HL-60 (cell line): Measurements from ENCODE around the gene FCMR.

Source experiments
- CTCF ChIP-seq: IDR thresholded peaks from one replicate; pipeline ENCODE4 v1.5.1; 2011; ENCODE audit warnings: low read length, control low read depth, inconsistent platforms; ENCODE audit not compliant: insufficient read depth
- POLR2AphosphoS5 ChIP-seq: IDR thresholded peaks from 2 replicates; pipeline ENCODE4 v1.6.1; 2012; ENCODE audit warnings: low read depth

GRCh38 chr1:206863266-206863665, 58.5 kb downstream of the FCMR start:
- TF ChIP-seq CTCF (no peak), POLR2AphosphoS5 (no peak)
